ENCODE results near the gene LDLRAD3.
A peak's percentile ranks its signal among the peaks of the same experiment; 100 is the strongest.

The LDLRAD3 gene

DNA sequence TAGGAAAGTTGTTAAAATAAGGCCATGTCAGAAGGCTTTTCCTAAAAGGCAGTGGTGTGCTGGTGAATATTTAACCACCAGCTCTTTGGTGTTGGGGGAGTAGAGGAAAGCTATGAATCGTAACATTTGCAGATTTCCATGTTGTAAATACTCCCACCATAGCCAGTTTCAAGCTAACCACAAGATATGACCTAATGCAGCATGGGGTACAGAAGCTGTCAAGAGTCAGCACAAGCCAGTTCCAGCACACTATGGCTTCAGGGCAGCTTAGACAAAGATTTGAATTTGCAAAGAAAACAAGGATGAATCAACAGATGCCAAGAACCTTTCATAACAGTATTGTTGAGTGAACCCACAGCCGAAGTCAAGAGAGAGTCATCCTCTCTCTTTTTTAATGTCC lies 305.4 kb downstream of the LDLRAD3 start:
- Histone ChIP-seq H3K27me3 (ENCODE audit: insufficient read depth, low read length) (no peaks in the 10 kb centered on the region), H3K9ac (ENCODE audit: low read depth, low read length) (no peak overlapping the region), H3K36me3 (ENCODE audit: insufficient read depth, low read depth, low read length) (no peaks in the 10 kb centered on the region), H3K4me1 (ENCODE audit: insufficient read depth, low read length) (no peaks in the 10 kb centered on the region), H3K9me3 (ENCODE audit: insufficient read depth, low read depth, low read length) (no peaks in the 10 kb centered on the region), H3K27ac (ENCODE audit: low read length) (no peak overlapping the region), H3K4me3 (ENCODE audit: low read length) (no peak overlapping the region)

DNA sequence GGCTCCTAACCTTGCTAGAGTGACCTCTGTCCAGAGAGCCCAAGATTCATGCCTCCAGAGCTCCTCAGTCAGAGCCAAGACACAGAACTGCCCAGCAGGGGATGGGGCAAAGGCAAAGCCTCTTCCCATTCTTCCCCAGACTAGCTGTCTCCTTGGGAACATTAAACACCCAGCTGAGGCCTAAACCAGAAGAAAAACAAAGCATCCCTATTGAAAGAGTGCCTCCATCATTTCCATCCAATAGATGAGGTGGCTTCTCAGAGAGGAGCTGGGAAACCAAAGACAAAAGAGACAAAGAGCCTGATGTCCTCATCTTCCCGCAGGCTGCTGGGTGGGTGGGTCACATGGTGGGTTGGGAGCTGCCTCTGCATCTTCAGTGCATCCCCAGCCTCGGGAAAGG lies 308.0 kb downstream of the LDLRAD3 start:
- Histone ChIP-seq H3K4me3 (ENCODE audit: low read length) (no peak overlapping the region), H3K9me3 (ENCODE audit: insufficient read depth, low read depth, low read length) (no peaks in the 10 kb centered on the region), H3K27me3 (ENCODE audit: insufficient read depth, low read length) (no peaks in the 10 kb centered on the region), H3K9ac (ENCODE audit: low read depth, low read length) (no peak overlapping the region), H3K27ac (ENCODE audit: low read length) (no peak overlapping the region), H3K36me3 (ENCODE audit: insufficient read depth, low read depth, low read length) (no peaks in the 10 kb centered on the region), H3K4me1 (ENCODE audit: insufficient read depth, low read length) (no peaks in the 10 kb centered on the region)

DNA sequence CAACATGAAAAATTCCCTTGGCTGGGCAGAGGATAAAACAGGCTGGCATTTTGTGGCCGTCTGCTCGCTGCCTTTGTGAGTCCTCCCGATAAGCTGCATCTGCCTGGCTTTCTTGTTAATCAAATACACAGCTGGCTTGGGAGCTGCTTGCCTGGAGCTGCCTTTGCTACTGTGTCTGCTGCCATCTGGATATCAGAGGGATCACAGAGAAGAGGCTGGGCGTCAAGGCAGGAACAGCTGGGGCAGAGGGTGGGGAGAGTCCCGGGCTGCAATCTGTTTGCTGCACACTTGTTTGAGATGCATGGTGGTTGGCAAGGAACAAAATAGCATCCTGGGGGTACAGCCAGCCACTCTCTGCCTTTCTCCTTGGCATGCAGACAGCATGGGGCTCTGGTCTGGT lies 309.4 kb downstream of the LDLRAD3 start:
- Histone ChIP-seq H3K4me1 (ENCODE audit: insufficient read depth, low read length) (no peaks in the 10 kb centered on the region), H3K36me3 (ENCODE audit: insufficient read depth, low read depth, low read length) (no peaks in the 10 kb centered on the region), H3K9me3 (ENCODE audit: insufficient read depth, low read depth, low read length) (no peaks in the 10 kb centered on the region), H3K27me3 (ENCODE audit: insufficient read depth, low read length) (peaks cover 5% of the 10 kb centered on the region), H3K4me3 (ENCODE audit: low read length) (no peak overlapping the region), H3K27ac (ENCODE audit: low read length) (no peak overlapping the region), H3K9ac (ENCODE audit: low read depth, low read length) (no peak overlapping the region)

DNA sequence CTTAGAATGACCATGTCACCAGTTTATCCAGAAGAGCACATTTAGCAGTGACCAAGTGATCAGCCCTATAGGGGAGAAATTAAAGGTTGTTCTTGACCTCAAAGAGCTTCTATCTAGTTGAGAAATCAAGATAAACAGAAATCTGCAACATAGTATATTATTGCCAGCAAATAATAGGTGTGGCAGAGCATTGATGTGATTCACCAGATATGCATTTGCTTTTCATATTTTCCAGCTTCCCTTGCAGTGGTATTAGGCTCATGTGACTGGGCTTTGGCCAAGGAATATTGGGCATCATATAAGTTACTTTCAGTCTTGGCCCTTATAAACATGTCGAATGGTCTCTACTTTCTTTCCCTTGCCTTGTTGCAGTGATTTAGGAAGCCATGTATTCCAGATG lies 310.9 kb downstream of the LDLRAD3 start:
- Histone ChIP-seq H3K9me3 (ENCODE audit: insufficient read depth, low read depth, low read length) (no peaks in the 10 kb centered on the region), H3K4me3 (ENCODE audit: low read length) (no peak overlapping the region), H3K27me3 (ENCODE audit: insufficient read depth, low read length) (peaks cover 8% of the 10 kb centered on the region), H3K4me1 (ENCODE audit: insufficient read depth, low read length) (no peaks in the 10 kb centered on the region), H3K9ac (ENCODE audit: low read depth, low read length) (no peak overlapping the region), H3K36me3 (ENCODE audit: insufficient read depth, low read depth, low read length) (no peaks in the 10 kb centered on the region), H3K27ac (ENCODE audit: low read length) (no peak overlapping the region)

DNA sequence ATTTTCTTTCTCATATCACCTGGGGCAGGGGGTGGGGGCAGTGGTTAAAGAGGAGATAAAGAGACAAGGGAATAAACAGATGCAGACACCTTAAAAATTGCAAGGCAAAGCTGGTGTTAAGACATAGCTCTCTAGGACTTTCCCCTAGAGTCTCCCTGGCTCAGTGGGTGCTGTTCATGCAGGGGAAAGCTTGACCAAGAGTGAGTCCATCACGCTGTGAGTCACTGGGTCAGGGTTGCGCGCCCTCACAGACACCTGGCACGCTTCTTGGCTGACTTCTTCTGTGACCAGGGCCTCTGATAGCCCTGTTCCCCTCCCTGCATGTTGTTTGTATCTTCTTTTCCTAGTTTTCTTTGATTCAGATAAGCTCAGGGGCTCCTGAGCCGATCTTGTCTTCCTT lies 313.5 kb downstream of the LDLRAD3 start:
- peaks cover 8% of the 10 kb centered on the region for H3K27me3 ChIP-seq (ENCODE audit: insufficient read depth, low read length)
- no peak overlapping the region for H3K9ac ChIP-seq (ENCODE audit: low read depth, low read length)
- H3K36me3 ChIP-seq (ENCODE audit: insufficient read depth, low read depth, low read length): no peaks in the 10 kb centered on the region
- H3K4me3 ChIP-seq (ENCODE audit: low read length): no peak overlapping the region
- no peak overlapping the region for H3K27ac ChIP-seq (ENCODE audit: low read length)
- no peaks in the 10 kb centered on the region for H3K4me1 ChIP-seq (ENCODE audit: insufficient read depth, low read length)
- no peaks in the 10 kb centered on the region for H3K9me3 ChIP-seq (ENCODE audit: insufficient read depth, low read depth, low read length)

DNA sequence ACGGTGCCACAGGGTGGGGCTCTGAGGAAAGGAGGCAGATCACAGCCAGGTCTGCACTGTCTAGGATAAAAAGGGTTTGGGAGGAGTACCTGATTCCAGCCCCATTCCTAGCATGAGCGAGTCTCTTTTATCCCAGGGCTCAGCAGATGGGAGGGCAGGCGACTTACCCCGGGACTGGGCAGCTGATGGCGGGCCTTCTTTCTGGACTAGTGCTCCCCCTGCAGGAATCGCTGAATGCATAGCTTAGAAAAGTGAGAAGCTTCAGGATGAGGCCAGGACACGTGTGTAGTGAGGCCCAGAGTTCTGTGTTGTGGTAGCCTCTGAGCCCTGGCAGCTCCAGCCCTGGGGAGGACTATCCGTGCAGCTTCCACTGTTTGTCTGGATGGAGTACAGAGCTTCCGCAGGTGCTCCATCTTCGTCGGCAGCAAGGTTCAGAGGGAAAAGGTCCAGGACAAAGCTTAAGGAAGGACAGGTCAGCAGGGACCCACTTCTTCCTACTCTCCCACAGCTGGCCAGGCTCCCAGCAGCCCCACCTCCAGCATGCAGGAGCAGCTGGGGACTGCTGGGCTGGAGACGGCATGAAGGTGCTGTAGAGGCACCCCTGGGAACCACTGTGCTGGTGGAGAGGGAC lies 315.0 kb downstream of the LDLRAD3 start:
- Histone ChIP-seq H3K9ac (ENCODE audit: low read depth, low read length) (no peak overlapping the region), H3K36me3 (ENCODE audit: insufficient read depth, low read depth, low read length) (no peaks in the 10 kb centered on the region), H3K4me3 (ENCODE audit: low read length) (no peak overlapping the region), H3K9me3 (ENCODE audit: insufficient read depth, low read depth, low read length) (no peaks in the 10 kb centered on the region), H3K27ac (ENCODE audit: low read length) (no peak overlapping the region), H3K27me3 (ENCODE audit: insufficient read depth, low read length) (peaks cover 8% of the 10 kb centered on the region), H3K4me1 (ENCODE audit: insufficient read depth, low read length) (no peaks in the 10 kb centered on the region)

DNA sequence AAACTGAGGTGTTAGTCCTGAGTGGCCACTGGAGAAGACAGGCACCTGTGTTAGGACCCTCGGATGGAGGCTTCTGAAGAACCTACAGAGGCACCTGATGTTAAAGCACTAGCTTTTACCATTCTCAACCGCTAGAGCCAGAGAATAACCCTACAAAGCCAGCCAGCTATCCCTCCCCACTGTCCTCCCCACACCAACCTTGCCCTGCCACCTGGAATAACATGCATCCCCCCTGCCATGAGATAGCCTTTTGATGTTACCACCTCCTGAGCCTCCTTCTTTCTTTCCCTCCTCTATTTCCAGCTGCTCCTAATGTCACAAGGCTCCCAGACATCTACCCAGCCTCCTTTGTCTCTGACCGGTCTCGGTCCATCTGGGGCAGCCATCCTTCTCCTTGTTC lies 317.2 kb downstream of the LDLRAD3 start:
- no peaks in the 10 kb centered on the region for H3K36me3 ChIP-seq (ENCODE audit: insufficient read depth, low read depth, low read length)
- H3K9ac ChIP-seq (ENCODE audit: low read depth, low read length): no peak overlapping the region
- H3K9me3 ChIP-seq (ENCODE audit: insufficient read depth, low read depth, low read length): no peaks in the 10 kb centered on the region
- no peaks in the 10 kb centered on the region for H3K4me1 ChIP-seq (ENCODE audit: insufficient read depth, low read length)
- H3K27ac ChIP-seq (ENCODE audit: low read length): no peak overlapping the region
- peaks cover 8% of the 10 kb centered on the region for H3K27me3 ChIP-seq (ENCODE audit: insufficient read depth, low read length)
- no peak overlapping the region for H3K4me3 ChIP-seq (ENCODE audit: low read length)

DNA sequence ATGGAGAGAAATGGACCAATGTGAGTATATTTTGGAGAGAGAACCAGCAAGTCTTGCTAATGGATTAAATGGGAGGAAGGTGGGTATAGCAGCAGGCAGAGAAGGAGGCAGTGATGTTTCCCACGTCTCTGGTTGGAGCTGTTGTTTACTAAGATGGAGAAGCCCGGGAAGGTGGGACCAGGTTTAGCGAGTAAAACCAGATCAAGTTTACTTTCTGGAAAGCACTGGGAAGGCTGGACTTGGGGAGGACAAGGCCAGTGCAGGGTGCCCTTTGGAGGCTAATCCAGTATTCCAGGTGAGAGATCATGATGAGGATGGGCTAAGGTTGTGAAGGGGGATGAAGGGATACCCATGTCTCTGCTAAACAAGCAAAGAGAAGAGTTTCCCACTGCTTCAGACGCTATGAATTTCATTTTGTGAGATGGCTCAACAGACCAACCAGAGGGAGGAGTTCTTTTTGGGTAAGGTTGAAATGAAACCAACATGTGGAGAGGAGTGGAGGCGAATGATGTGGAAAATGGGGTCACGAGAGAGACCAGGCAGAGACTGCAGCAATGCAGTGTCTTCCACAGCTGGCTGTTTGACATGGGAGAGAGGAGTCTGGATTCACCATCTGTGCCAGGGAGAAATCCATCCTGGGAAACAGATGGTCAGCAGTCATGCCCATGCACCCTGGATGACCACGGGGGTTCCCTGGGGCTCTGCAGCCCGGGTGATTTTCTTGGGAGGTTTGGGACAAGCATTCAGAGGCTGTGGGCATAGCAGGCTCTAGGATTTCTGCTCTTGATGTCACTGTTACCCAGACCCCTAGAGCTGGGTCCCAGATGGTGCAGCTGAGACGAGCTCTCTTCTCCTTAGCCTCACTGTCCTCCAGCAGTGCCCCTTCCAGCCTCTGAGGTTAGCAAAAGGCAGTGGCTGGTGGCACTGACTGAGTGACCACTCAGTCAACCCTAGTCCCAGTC lies 320.4 kb downstream of the LDLRAD3 start:
- Histone ChIP-seq H3K36me3 (ENCODE audit: insufficient read depth, low read depth, low read length) (no peaks in the 10 kb centered on the region), H3K27ac (ENCODE audit: low read length) (no peak overlapping the region), H3K9ac (ENCODE audit: low read depth, low read length) (no peak overlapping the region), H3K4me3 (ENCODE audit: low read length) (no peak overlapping the region), H3K27me3 (ENCODE audit: insufficient read depth, low read length) (no peaks in the 10 kb centered on the region), H3K9me3 (ENCODE audit: insufficient read depth, low read depth, low read length) (no peaks in the 10 kb centered on the region), H3K4me1 (ENCODE audit: insufficient read depth, low read length) (no peaks in the 10 kb centered on the region)

DNA sequence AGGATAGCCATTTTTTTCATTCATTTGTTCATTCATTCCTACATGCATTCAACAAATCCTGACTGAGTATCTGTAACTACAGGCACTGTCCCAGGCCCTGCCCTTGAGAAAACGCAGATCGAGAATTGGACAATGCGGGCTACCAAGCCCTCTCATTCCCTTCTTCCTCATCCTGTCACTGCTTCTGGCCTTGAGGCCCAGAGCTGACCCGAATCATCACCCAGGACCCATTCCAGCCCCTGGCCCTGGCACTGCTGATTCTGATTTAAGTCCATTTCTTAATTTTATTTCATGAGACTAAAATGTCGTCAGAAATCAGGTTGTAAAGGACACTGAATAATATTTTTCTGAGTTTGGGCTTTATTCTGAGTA lies 321.1 kb downstream of the LDLRAD3 start:
- H3K9me3 ChIP-seq (ENCODE audit: insufficient read depth, low read depth, low read length): no peaks in the 10 kb centered on the region
- no peak overlapping the region for H3K9ac ChIP-seq (ENCODE audit: low read depth, low read length)
- H3K4me3 ChIP-seq (ENCODE audit: low read length): no peak overlapping the region
- H3K4me1 ChIP-seq (ENCODE audit: insufficient read depth, low read length): no peaks in the 10 kb centered on the region
- H3K27me3 ChIP-seq (ENCODE audit: insufficient read depth, low read length): no peaks in the 10 kb centered on the region
- no peak overlapping the region for H3K27ac ChIP-seq (ENCODE audit: low read length)
- no peaks in the 10 kb centered on the region for H3K36me3 ChIP-seq (ENCODE audit: insufficient read depth, low read depth, low read length)

DNA sequence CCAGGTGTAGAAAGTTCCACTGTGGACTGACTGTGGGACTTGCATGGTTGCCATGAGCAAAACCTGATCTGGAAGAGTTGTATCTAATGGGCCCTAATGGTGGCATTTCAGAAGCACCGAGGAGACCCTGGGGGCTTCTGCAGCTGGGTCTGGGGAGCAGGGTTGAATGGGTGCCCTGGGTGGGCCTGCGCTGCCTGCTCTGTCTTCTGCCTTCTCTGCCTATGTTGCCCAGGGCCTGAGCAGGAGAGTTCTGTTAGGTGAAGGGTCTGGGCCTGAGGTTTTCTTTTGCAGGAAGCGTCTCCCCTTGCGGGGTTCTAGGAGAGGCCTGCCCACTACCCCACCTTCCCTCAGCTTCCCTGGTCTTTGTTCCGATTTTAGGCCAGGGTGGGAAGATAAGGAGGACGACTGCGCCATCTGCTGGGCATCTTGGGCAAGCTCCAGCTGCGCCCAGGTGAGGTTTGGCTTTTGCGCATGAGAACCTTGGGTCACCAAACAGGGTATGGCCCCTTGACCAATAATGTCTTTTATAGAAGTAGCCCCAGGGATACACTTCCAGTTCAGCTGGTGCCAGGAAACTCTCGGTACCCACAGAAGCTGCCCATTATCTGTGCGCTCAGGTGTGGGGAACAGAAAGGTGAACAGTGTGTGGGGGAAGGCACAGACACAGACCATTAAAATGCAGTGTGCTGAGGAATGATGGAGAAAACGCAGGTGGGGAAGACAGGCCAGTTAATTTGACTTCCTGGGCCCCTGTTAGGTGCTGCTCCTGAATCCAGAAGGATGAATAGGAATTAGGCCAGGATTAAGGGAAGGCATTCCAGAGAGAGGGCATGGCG lies 322.1 kb downstream of the LDLRAD3 start:
- Histone ChIP-seq H3K27me3 (ENCODE audit: insufficient read depth, low read length) (no peaks in the 10 kb centered on the region), H3K4me1 (ENCODE audit: insufficient read depth, low read length) (no peaks in the 10 kb centered on the region), H3K9me3 (ENCODE audit: insufficient read depth, low read depth, low read length) (no peaks in the 10 kb centered on the region), H3K36me3 (ENCODE audit: insufficient read depth, low read depth, low read length) (no peaks in the 10 kb centered on the region; the same call in 1 of the 2 replicates), H3K27ac (ENCODE audit: low read length) (no peak overlapping the region), H3K4me3 (ENCODE audit: low read length) (no peak overlapping the region), H3K9ac (ENCODE audit: low read depth, low read length) (peak overlapping the region; percentile 40; the same call in 1 of the 2 replicates)

DNA sequence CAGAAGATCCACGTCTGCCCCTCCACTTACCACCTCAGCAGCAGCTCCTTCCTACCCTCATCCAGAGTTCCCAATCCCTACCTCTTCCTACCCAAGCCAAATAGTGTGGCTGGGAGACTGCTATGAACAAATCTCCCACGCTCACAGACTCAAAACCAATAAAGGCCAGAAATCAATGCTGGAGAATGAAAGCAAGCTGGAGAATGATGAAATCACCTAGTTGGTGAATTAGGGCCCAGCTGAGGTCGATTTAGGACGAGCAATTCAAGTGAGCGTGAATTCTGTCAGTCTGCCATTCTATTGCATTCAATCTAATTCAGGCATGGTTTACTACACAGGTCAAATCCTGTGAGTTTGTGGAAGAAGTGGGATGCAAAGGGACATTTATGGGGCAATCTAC lies 322.9 kb downstream of the LDLRAD3 start:
- Histone ChIP-seq H3K27me3 (ENCODE audit: insufficient read depth, low read length) (no peaks in the 10 kb centered on the region), H3K36me3 (ENCODE audit: insufficient read depth, low read depth, low read length) (peaks cover 4% of the 10 kb centered on the region; the same call in 1 of the 2 replicates), H3K9me3 (ENCODE audit: insufficient read depth, low read depth, low read length) (no peaks in the 10 kb centered on the region), H3K4me3 (ENCODE audit: low read length) (no peak overlapping the region), H3K4me1 (ENCODE audit: insufficient read depth, low read length) (no peaks in the 10 kb centered on the region), H3K27ac (ENCODE audit: low read length) (no peak overlapping the region), H3K9ac (ENCODE audit: low read depth, low read length) (no peak overlapping the region)

All from iPS-20b (cell line).